HG03159 (cell line): ENCODE measurements around the gene RHOXF1.
"Not testable (repeated sequence)": the region's sequence is repeated elsewhere in the genome, so short reads cannot be mapped to it uniquely, and the experiment has no call there.

Experiments
- ATAC-seq: cut with Tn5 transposase; IDR thresholded peaks from one replicate; pipeline ENCODE4 v1.9.1; 2021; ENCODE audit warnings: mild to moderate bottlenecking, moderate library complexity; ENCODE audit not compliant: unreplicated experiment

RHOXF1 gene

DNA sequence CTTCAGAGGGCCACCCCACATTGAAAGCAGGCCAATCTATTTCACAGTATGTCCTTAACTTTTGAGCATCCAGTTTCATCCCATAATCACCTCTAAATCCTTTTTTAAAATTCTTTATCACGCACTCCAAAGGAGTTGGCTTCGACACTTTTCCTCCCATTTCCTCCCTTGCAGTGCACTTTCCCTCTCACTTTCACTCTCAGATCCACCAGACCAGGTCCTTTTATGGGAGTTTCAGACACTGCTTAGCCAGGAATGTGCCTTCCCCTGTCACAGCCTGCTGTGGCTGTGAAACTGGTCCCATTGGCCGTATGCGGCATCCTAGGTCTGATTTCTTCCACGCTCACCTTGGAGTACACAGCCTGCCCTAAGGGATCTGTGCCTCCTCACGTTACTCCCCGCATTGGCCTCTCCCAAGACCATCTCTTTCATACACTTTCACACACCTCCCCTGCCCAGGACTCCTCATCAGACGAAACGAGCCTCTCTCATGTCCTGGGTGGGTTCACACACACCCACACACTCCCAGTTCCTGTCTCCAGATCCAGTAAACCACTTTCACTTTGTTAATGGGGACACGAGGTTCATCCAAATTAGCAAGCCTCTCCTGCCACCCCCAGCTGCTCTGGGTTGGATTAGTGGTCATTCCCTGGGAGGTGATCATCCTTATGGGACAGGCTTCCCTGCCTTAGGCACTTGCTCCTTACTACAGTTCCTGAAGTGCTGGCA lies 28.3 kb downstream of the RHOXF1 start:
- no peak for ATAC-seq

- ATAC-seq, result not testable (repeated sequence)
These were observed 30.0 kb downstream of the RHOXF1 start for GRCh38 chrX:120085553-120086185.

GRCh38 chrX:120077590-120077989 lies 38.1 kb downstream of the RHOXF1 start, which contains the start of gene RHOXF2B:
Gene RHOXF2B, minus strand, starts transcription at chrX:120077690. Its CDS starts 138 bp downstream, at chrX:120077552.
- not testable (repeated sequence) for ATAC-seq

DNA sequence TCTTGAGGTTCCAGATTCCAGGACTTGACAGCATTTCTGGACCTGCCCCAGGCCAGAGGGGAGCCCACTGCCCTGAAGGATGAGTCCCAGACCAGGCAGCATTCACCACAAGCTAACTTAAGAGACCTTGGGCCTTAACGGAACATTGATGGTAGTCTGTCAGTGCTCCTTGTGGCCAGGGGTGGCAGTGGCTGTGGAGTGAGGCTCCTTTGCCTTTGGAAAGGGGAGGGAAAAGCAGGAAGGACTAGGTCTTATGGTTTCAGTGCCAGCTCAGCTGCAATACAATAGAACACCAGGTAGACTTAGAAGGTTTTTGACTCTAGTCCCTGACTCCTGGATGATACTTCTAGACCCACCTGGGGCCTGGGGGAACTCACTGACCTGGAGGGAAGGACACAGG lies 49.5 kb downstream of the RHOXF1 start:
- not testable (repeated sequence) for ATAC-seq
